Skeletal muscle satellite cell (primary cell): ENCODE measurements around the gene TMEM192.
"Not testable (repeated sequence)": the region's sequence is repeated elsewhere in the genome, so short reads cannot be mapped to it uniquely, and the experiment has no call there.

Experiments used
- H3K27me3 ChIP-seq: 2 replicates; pipeline ENCODE4 v1.7.0; 2013; ENCODE audit warnings: low read length; ENCODE audit not compliant: control insufficient read depth, insufficient read depth
- H3K36me3 ChIP-seq: 2 replicates; pipeline ENCODE4 v1.7.0; 2013; ENCODE audit warnings: mild to moderate bottlenecking, control low read depth, low read length; ENCODE audit not compliant: insufficient read depth
- H3K4me1 ChIP-seq: 2 replicates; pipeline ENCODE4 v1.7.0; 2013; ENCODE audit warnings: low read length; ENCODE audit not compliant: control insufficient read depth, insufficient read depth
- H3K4me2 ChIP-seq: 2 replicates; pipeline ENCODE4 v1.7.0; 2013; ENCODE audit warnings: mild to moderate bottlenecking, low read length
- H3K4me3 ChIP-seq: 2 replicates; pipeline ENCODE4 v1.7.0; 2013; ENCODE audit warnings: low read length
- H3K9ac ChIP-seq: 2 replicates; pipeline ENCODE4 v1.7.0; 2013; ENCODE audit warnings: mild to moderate bottlenecking, low read depth, low read length, moderate library complexity
- H3K9me3 ChIP-seq: replicated peaks from 2 replicates; pipeline ENCODE4 v1.7.0; 2013; ENCODE audit warnings: mild to moderate bottlenecking, control low read depth, low read length

TMEM192 gene

GRCh38 chr4:165052627-165053026 is 60.0 kb downstream of the TMEM192 start:
- H3K4me2 ChIP-seq, result no peak overlapping the region
- H3K36me3 ChIP-seq, result no peaks in the 10 kb centered on the region
- H3K9ac ChIP-seq, result no peak overlapping the region
- no peak overlapping the region for H3K4me3 ChIP-seq
- no peaks in the 10 kb centered on the region for H3K9me3 ChIP-seq
- H3K27me3 ChIP-seq, result no peaks in the 10 kb centered on the region
- H3K4me1 ChIP-seq, result no peaks in the 10 kb centered on the region

GRCh38 chr4:165048170-165048569 is 64.5 kb downstream of the TMEM192 start:
- Histone ChIP-seq H3K4me3 (no peak overlapping the region), H3K27me3 (no peaks in the 10 kb centered on the region), H3K36me3 (no peaks in the 10 kb centered on the region), H3K4me1 (no peaks in the 10 kb centered on the region), H3K4me2 (no peak overlapping the region), H3K9ac (no peak overlapping the region), H3K9me3 (no peaks in the 10 kb centered on the region)

- Histone ChIP-seq H3K4me3 (no peak within 1 kb of the TSS), H3K9ac (no peak within 1 kb of the TSS), H3K36me3 (no peaks in the 10 kb centered on the region), H3K9me3 (no peaks in the 10 kb centered on the region), H3K4me1 (no peaks in the 10 kb centered on the region), H3K27me3 (no peaks in the 10 kb centered on the region), H3K4me2 (no peak within 1 kb of the TSS)
Measured at GRCh38 chr4:165031436-165032211, 81.0 kb downstream of the TMEM192 start, which contains the start of gene TRIM60. TSS of gene TRIM60 (plus strand) at chr4:165031999. CDS start at chr4:165040073, 8,074 bp downstream.

- Histone ChIP-seq H3K4me2 (no peak overlapping the region), H3K9me3 (no peaks in the 10 kb centered on the region), H3K27me3 (no peaks in the 10 kb centered on the region), H3K4me3 (no peak overlapping the region), H3K36me3 (no peaks in the 10 kb centered on the region), H3K4me1 (no peaks in the 10 kb centered on the region), H3K9ac (no peak overlapping the region)
Measured at GRCh38 chr4:165027762-165028402, 84.8 kb downstream of the TMEM192 start.

- not testable (repeated sequence) for H3K9ac ChIP-seq, H3K9me3 ChIP-seq, H3K27me3 ChIP-seq, H3K4me1 ChIP-seq, H3K4me2 ChIP-seq, H3K36me3 ChIP-seq, H3K4me3 ChIP-seq
Measured at GRCh38 chr4:165025782-165026181, 86.9 kb downstream of the TMEM192 start.
